HG03469 (cell line): ENCODE measurements around the gene GIMAP8.
"Not testable (repeated sequence)": the region's sequence is repeated elsewhere in the genome, so short reads cannot be mapped to it uniquely, and the experiment has no call there.

Source experiments
- ATAC-seq: cut with Tn5 transposase; IDR thresholded peaks from one replicate; pipeline ENCODE4 v1.9.1; 2021; ENCODE audit warnings: mild to moderate bottlenecking, moderate library complexity, moderate number of reproducible peaks; ENCODE audit not compliant: unreplicated experiment

The GIMAP8 gene

DNA sequence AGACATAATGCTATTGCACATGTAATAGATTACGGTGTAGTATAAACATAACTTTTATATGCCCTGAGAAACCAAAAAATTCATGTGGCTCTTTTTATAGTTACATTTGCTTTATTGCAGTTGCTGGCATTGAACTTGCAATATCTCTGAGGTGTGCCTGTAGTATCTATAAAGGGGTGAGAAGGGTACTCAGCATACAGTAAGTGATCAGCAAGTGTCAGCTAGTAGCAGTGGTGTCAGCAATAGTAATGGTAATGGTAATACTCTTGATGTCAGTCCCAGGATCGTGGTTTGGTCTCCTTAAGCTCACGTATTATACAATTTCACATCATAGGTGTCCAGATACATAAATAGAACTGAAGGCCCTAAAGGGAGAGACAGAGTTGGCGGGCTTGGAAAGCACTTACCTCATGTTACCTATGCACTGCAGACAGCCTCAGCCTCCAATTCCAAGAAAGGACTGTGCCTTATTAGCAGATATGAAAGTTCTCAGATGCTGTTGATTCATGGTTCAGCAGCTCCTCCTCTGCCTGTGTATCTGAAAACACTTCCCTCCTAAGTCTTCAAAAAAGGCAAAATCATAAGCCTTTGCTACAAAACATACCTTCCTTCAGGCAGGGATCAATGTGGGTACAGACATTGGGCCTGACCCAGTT, 57.6 kb downstream of the GIMAP8 start:
- ATAC-seq = no peak

DNA sequence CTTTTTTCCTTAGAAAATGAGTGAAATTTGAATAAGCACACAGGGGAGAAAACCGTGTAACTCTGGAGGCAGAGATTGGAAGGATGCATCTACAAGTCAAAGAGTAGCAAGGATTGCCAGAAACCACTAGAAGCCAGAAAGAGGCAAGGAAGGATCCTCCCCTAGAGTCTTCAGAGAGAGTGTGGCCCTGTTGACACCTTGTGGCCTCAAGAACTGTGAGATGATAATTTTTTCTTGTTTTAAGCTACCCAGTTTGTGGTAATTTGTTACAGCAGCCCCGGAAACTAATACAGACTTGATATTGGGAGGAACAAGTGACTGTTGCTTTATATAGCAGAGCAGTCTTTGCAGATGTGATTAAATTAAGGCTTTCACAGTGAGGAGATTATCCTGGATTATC, 60.6 kb downstream of the GIMAP8 start:
- ATAC-seq = no peak

DNA sequence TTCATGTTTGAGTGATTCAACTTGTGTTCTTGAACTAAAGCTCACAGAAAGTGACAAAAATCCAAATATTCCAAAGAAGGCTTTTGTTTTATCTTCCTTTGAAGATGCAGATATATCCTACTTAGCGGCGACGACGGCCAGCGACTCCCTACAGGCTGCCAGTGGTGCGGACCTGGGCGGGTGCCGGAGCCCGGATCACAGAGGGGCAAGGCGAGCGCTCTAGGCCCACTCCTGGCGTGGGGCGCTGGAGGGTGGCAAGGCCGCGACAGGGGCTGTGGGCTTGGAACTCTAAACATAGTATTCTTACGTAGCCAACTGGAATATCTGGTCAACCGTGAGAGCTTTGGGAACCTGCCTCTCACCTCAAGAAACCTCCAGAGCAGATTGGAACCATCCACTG, 63.3 kb downstream of the GIMAP8 start:
- no peak for ATAC-seq

DNA sequence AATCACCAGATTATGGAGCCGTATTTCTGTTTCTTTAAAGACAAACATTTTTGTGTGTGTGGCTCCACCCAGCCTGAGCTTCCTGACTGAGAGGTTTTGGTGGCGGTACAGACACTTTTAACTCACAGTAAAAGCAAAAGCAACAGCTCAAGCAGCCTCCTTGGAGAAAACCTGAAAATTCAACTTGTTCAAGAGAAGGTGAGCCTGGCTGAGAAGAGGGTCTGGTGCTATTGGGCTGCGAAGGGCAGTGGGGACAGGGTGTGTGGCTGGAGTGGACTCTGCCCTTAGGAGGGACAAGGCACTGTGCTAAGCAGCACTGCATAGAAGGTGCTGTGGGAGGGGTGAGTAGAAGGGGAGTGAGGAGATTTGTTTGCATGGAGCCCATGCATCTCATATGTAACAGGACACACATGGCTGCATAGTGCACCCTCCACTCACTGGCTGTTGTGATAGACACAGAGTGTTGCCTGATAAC, 64.4 kb downstream of the GIMAP8 start, which contains the start of gene GIMAP7:
GIMAP7 (plus strand) TSS at position 125 of the 475 bp plus-strand sequence. CDS start 5,103 bp downstream, outside the sequence.
- ATAC-seq = no peak

DNA sequence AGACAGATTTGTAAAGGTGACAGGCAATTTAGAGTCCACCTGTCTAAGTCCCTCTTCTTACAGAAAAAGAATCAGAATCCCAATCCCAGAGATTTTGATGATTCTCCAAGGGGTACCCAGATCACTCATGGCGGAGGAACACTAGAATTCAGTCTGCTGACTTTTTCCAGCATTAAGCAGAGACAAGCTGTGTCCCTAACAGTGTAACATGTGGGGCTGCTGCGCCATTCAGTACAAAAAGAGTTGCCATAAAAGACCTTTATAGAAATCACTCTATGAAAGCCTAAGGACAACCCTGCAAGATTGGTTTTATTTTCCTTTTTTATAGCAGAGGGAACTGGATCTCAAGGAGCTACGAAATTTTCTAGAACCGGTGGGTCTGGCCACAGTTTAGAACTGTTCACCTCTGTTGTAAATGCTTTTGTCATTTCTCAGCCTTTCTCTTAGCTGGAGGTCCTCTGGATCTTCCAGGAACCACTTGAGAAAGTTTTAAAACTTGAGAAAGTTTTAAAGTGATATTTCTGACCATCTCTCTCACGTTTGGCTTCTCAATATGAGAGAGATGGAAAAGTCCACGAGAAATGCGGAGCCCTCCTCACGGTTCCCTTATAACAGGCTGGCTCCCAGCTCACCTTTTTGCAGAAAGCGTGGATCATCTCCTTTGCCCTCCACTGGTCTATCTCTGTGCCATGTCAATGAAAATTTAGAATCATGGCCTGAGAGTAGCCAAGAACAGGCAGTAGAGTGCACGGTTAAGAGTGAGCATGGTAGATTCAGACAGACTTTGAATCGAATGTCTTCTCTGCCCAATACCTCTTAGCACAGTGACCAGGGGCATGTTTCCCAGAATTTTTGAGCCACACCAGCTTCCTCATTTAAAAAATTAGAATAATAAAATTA, 65.1 kb downstream of the GIMAP8 start:
- ATAC-seq = no peak

DNA sequence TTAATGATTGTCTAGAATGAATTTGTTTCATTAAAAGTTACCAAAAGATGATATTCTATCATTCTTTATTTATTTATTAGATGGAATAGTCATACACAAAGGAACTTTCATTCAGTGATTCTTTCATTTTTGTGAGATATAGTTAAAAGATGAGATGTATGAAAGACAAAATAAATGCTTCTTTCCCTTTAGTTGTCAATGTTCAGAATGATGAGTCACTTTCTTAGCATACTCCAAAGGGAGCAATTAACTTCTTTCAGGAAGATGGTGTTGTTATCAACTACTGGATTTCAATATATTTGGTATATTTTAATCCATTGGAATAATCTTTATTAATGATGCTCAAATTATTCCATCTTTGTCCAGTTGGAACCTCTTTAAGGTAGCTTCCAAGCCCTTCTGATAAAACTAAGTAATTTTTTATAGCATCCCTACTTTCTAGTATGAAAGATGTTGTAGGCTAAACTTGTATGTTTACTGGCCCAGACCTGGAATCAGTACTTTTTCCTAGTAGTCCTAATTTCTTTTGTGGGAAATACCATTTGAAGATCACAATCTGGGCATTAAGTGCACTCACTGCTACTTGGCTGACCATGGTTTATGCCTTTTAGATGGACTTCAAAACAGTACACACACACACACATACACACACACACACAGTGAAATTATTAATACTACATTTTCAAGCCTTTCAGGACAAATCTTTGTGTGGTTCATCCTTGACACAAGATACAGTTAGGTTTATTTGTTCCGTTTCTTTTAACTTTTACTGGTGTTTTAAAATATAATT, 66.7 kb downstream of the GIMAP8 start:
- no peak for ATAC-seq

DNA sequence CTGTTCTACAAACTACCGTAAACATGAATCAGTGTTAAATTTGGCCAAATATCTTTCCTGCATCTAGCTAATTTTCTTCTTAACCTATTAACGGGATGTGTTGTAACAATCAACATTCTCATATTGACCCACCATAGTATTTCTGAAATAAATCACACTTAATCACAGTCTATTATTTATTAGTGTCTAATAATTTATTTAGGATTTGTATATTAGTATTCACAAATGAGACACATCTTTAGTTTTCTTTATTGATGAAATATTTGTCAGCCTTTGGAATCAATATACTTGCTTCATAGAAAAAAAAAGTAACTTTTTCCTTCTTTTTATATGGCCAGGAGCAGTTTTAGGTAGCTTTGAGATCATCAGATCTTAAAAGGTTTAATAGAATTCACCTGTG, 68.9 kb downstream of the GIMAP8 start:
- no peak for ATAC-seq

DNA sequence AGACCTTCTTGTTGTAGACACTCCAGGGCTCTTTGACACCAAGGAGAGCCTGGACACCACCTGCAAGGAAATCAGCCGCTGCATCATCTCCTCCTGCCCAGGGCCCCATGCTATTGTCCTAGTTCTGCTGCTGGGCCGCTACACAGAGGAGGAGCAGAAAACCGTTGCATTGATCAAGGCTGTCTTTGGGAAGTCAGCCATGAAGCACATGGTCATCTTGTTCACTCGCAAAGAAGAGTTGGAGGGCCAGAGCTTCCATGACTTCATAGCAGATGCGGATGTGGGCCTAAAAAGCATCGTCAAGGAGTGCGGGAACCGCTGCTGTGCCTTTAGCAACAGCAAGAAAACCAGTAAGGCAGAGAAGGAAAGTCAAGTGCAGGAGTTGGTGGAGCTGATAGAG, 69.7 kb downstream of the GIMAP8 start:
- ATAC-seq = no peak

DNA sequence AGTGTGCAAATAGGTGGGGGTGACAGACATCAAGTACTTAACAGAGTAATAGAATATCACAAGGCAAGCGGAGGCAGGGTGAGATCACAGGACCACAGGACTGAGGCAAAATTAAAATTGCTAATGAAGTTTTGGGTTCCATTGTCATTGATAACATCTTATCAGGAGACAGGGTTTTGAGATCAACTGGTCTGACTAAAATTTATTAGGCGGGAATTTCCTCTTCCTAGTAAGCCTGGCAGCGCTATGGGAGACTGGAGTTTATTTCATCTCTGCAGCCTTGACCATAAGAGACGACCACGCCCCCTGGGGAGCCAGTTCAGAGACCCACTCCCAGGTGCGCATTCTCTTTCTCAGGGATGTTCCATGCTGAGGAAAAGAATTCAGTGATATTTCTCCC, 72.5 kb downstream of the GIMAP8 start:
- ATAC-seq = not testable (repeated sequence)

DNA sequence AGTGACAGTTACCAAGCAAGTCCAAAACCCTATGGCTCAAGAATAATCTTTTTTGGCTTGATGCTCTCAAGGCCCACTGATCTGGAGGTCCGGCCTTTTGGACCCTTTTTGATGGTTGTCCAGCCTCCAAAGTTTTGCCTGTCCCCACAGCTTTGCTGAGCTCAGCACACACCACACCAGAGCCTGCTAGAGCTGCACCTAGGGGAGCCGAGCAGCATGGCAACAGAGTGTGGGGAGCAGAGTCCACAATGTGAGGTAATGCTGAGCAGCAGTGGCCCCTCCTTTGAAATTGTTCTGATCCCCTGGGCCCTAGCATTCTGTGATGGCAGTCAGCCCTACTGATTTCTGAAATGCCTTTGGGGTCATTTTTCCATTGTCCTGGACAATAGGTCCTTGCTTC, 73.6 kb downstream of the GIMAP8 start:
- ATAC-seq = no peak
